DMS 273 (cell line): ENCODE data around the gene SLC25A28.

Experiments used
- DNase-seq: peaks from one replicate; lab custom pipeline; 2025; ENCODE audit not compliant: unreplicated experiment; lab: John Stamatoyannopoulos, UW

The SLC25A28 gene

GRCh38 chr10:99593312-99593711 is 26.9 kb downstream of the SLC25A28 start:
- no peak for DNase-seq

GRCh38 chr10:99590799-99591198 is 29.4 kb downstream of the SLC25A28 start:
- DNase-seq: no peak

- no peak for DNase-seq
These were observed 36.6 kb downstream of the SLC25A28 start for GRCh38 chr10:99583687-99584086.

GRCh38 chr10:99582255-99582770 is 37.9 kb downstream of the SLC25A28 start:
- no peak for DNase-seq

GRCh38 chr10:99579971-99580370 is 40.3 kb downstream of the SLC25A28 start:
- no peak for DNase-seq

GRCh38 chr10:99573790-99574189 is 46.4 kb downstream of the SLC25A28 start:
- DNase-seq: no peak

GRCh38 chr10:99571816-99572215 is 48.4 kb downstream of the SLC25A28 start:
- DNase-seq: no peak

GRCh38 chr10:99569961-99570360 is 50.3 kb downstream of the SLC25A28 start:
- DNase-seq: no peak

GRCh38 chr10:99569253-99569939 is 50.8 kb downstream of the SLC25A28 start:
- no peak for DNase-seq

- DNase-seq: no peak
These were observed 55.1 kb downstream of the SLC25A28 start for GRCh38 chr10:99565166-99565565.

GRCh38 chr10:99564361-99564760 is 55.9 kb downstream of the SLC25A28 start:
- DNase-seq: no peak

GRCh38 chr10:99562631-99563030 is 57.6 kb downstream of the SLC25A28 start:
- no peak for DNase-seq
